ENCODE measurements around the gene NKAIN4.

DNA sequence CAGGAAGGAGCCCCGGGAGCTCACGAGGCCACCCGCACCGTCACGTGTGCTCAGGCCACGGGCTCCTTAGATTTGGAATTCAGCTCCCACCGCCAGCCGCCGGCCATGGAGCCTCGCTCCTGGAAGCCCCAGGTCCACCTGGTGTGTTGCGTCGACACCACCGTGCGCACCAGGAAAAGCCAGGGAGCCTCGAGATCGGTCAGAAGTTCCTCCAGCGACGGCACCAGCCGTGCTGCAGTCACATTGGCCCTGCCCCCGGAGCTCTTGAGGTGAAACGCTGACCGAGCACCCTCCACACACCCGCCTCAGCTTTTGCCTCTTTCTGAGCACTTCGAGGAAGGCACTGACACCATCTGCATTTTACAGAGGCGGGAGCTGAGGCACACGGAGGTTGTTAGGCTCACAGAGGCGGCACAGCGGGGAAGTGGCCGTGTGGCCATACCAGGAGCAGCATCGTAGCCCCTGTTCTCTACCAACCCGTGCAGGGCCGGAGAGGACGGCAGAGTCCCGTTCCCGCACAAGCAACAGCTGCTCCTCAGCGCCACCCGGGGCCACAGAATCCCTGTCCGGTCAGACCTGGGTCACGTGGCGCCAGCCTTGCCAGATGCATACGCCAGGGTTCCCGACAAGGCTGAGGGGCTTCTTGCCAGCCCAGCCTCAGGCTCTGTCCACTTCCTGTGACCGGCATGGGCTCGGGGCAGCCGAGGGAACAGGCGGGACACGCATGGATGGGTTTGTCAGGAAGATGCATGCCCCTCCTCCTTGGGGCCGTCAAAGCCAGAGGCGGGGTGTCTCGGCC lies 7.6 kb downstream of the NKAIN4 start:
- TF ChIP-seq, protein P1, sequence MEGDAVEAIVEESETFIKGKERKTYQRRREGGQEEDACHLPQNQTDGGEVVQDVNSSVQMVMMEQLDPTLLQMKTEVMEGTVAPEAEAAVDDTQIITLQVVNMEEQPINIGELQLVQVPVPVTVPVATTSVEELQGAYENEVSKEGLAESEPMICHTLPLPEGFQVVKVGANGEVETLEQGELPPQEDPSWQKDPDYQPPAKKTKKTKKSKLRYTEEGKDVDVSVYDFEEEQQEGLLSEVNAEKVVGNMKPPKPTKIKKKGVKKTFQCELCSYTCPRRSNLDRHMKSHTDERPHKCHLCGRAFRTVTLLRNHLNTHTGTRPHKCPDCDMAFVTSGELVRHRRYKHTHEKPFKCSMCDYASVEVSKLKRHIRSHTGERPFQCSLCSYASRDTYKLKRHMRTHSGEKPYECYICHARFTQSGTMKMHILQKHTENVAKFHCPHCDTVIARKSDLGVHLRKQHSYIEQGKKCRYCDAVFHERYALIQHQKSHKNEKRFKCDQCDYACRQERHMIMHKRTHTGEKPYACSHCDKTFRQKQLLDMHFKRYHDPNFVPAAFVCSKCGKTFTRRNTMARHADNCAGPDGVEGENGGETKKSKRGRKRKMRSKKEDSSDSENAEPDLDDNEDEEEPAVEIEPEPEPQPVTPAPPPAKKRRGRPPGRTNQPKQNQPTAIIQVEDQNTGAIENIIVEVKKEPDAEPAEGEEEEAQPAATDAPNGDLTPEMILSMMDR (IDR thresholded peaks at IDR 0.05; ENCODE audit: low read length) = no peak
- TF ChIP-seq EZH2phosphoT487 (IDR thresholded peaks at IDR 0.05; ENCODE audit: low read length) = no peak
